ENCODE results near the gene DNAJC18.

Gene DNAJC18

GRCh38 chr5:139451878-139452660, 12.7 kb upstream of the DNAJC18 start:
- Histone ChIP-seq H3K79me1 (replicated peaks; ENCODE audit: low read length, poor library complexity, severe bottlenecking) (no peaks in the 10 kb centered on the region), H3K23ac (ENCODE audit: low read length in 2 of 2) (peak overlapping the region in 1 of 2 experiments; percentile 10), H2BK15ac (ENCODE audit: low read depth, poor library complexity, severe bottlenecking) (no peak overlapping the region), H2BK12ac (ENCODE audit: low read length in 2 of 2) (peak overlapping the region in 1 of 2 experiments; percentile 70), H2BK5ac (ENCODE audit: low read depth, low read length, poor library complexity, severe bottlenecking) (no peak overlapping the region), H3K4ac (ENCODE audit: low read depth in 1 of 2, low read length in 2 of 2) (no peak overlapping the region), H3K9ac (ENCODE audit: low read length) (no peak overlapping the region), H4K8ac (ENCODE audit: low read length) (no peak overlapping the region), H2AK5ac (ENCODE audit: low read length, severe bottlenecking) (no peak overlapping the region), H3K4me1 (ENCODE audit: control insufficient read depth, insufficient read depth, low read depth, low read length) (peaks cover 8% of the 10 kb centered on the region), H3K4me3 (ENCODE audit: insufficient read depth in 1 of 2, low read depth in 1 of 2, low read length in 2 of 2) (no peak overlapping the region), H2AFZ (ENCODE audit: low read depth, low read length) (no peak overlapping the region), H3K36me3 (ENCODE audit: control insufficient read depth in 1 of 2, insufficient read depth in 2 of 2, low read depth in 1 of 2, low read length in 2 of 2) (peaks cover 0 to 26% of the 10 kb centered on the region in 2 experiments), H2BK120ac (ENCODE audit: low read depth, low read length) (no peak overlapping the region), H3K14ac (ENCODE audit: low read length in 2 of 2) (peak overlapping the region in 1 of 2 experiments; percentile 71), H3K27ac (ENCODE audit: low read length, poor library complexity, severe bottlenecking) (no peak overlapping the region), H4K91ac (ENCODE audit: low read length) (no peak overlapping the region), H3K18ac (ENCODE audit: low read depth in 1 of 2, low read length in 2 of 2) (peak overlapping the region in 1 of 2 experiments; percentile 77), H3K9me3 (ENCODE audit: control insufficient read depth, low read length) (no peaks in the 10 kb centered on the region), H3K4me2 (ENCODE audit: low read length, poor library complexity, severe bottlenecking) (no peak overlapping the region), H3K27me3 (ENCODE audit: control insufficient read depth in 1 of 2, insufficient read depth in 1 of 2, low read length in 2 of 2) (no peaks in the 10 kb centered on the region)
- WGBS, result 72% methylated on average over 3 of the region's 3 CpGs
- no peak for DNase-seq

GRCh38 chr5:139451176-139451575, 11.9 kb upstream of the DNAJC18 start:
- peak overlapping the region in 1 of 2 experiments; percentile 60 for H3K4ac ChIP-seq (ENCODE audit: low read depth in 1 of 2, low read length in 2 of 2)
- peak overlapping the region in 1 of 2 experiments; percentile 98 for H3K14ac ChIP-seq (ENCODE audit: low read length in 2 of 2)
- H2AK5ac ChIP-seq (ENCODE audit: low read length, severe bottlenecking), result no peak overlapping the region
- no peak overlapping the region for H2BK120ac ChIP-seq (ENCODE audit: low read depth, low read length)
- peaks cover 0 to 26% of the 10 kb centered on the region in 2 experiments for H3K36me3 ChIP-seq (ENCODE audit: control insufficient read depth in 1 of 2, insufficient read depth in 2 of 2, low read depth in 1 of 2, low read length in 2 of 2)
- H3K27me3 ChIP-seq (ENCODE audit: control insufficient read depth in 1 of 2, insufficient read depth in 1 of 2, low read length in 2 of 2), result no peaks in the 10 kb centered on the region
- no peak overlapping the region for H2BK15ac ChIP-seq (ENCODE audit: low read depth, poor library complexity, severe bottlenecking)
- no peak overlapping the region for H2AFZ ChIP-seq (ENCODE audit: low read depth, low read length)
- no peak for DNase-seq
- H3K79me1 ChIP-seq (replicated peaks; ENCODE audit: low read length, poor library complexity, severe bottlenecking), result no peaks in the 10 kb centered on the region
- peak overlapping the region in 1 of 2 experiments; percentile 18 for H3K18ac ChIP-seq (ENCODE audit: low read depth in 1 of 2, low read length in 2 of 2)
- H3K27ac ChIP-seq (ENCODE audit: low read length, poor library complexity, severe bottlenecking), result no peak overlapping the region
- H4K8ac ChIP-seq (ENCODE audit: low read length), result no peak overlapping the region
- peaks cover 8% of the 10 kb centered on the region for H3K4me1 ChIP-seq (ENCODE audit: control insufficient read depth, insufficient read depth, low read depth, low read length)
- no peak overlapping the region for H2BK5ac ChIP-seq (ENCODE audit: low read depth, low read length, poor library complexity, severe bottlenecking)
- 93% methylated on average over 2 of the region's 2 CpGs for WGBS
- H3K4me3 ChIP-seq (ENCODE audit: insufficient read depth in 1 of 2, low read depth in 1 of 2, low read length in 2 of 2), result no peak overlapping the region
- H3K4me2 ChIP-seq (ENCODE audit: low read length, poor library complexity, severe bottlenecking), result no peak overlapping the region
- no peaks in the 10 kb centered on the region for H3K9me3 ChIP-seq (ENCODE audit: control insufficient read depth, low read length)
- no peak overlapping the region for H3K9ac ChIP-seq (ENCODE audit: low read length)
- no peak overlapping the region for H3K23ac ChIP-seq (ENCODE audit: low read length in 2 of 2)
- H4K91ac ChIP-seq (ENCODE audit: low read length), result no peak overlapping the region
- peak overlapping the region in 1 of 2 experiments; percentile 59 for H2BK12ac ChIP-seq (ENCODE audit: low read length in 2 of 2)

- Histone ChIP-seq H3K23ac (ENCODE audit: low read length in 2 of 2) (no peak overlapping the region), H2BK12ac (ENCODE audit: low read length in 2 of 2) (no peak overlapping the region), H3K4ac (ENCODE audit: low read depth in 1 of 2, low read length in 2 of 2) (no peak overlapping the region), H2AK5ac (ENCODE audit: low read length, severe bottlenecking) (no peak overlapping the region), H2BK15ac (ENCODE audit: low read depth, poor library complexity, severe bottlenecking) (no peak overlapping the region), H3K18ac (ENCODE audit: low read depth in 1 of 2, low read length in 2 of 2) (no peak overlapping the region), H2AFZ (ENCODE audit: low read depth, low read length) (no peak overlapping the region), H3K9ac (ENCODE audit: low read length) (no peak overlapping the region), H3K36me3 (ENCODE audit: control insufficient read depth in 1 of 2, insufficient read depth in 2 of 2, low read depth in 1 of 2, low read length in 2 of 2) (peaks cover 0 to 13% of the 10 kb centered on the region in 2 experiments), H2BK5ac (ENCODE audit: low read depth, low read length, poor library complexity, severe bottlenecking) (no peak overlapping the region), H3K27me3 (ENCODE audit: control insufficient read depth in 1 of 2, insufficient read depth in 1 of 2, low read length in 2 of 2) (no peaks in the 10 kb centered on the region), H4K8ac (ENCODE audit: low read length) (no peak overlapping the region), H3K14ac (ENCODE audit: low read length in 2 of 2) (no peak overlapping the region), H3K79me1 (replicated peaks; ENCODE audit: low read length, poor library complexity, severe bottlenecking) (no peaks in the 10 kb centered on the region), H3K4me3 (ENCODE audit: insufficient read depth in 1 of 2, low read depth in 1 of 2, low read length in 2 of 2) (no peak overlapping the region), H2BK120ac (ENCODE audit: low read depth, low read length) (no peak overlapping the region), H3K27ac (ENCODE audit: low read length, poor library complexity, severe bottlenecking) (no peak overlapping the region), H3K4me2 (ENCODE audit: low read length, poor library complexity, severe bottlenecking) (no peak overlapping the region), H3K4me1 (ENCODE audit: control insufficient read depth, insufficient read depth, low read depth, low read length) (peaks cover 5% of the 10 kb centered on the region), H3K9me3 (ENCODE audit: control insufficient read depth, low read length) (no peaks in the 10 kb centered on the region), H4K91ac (ENCODE audit: low read length) (no peak overlapping the region)
- 92% methylated on average over 5 of the region's 5 CpGs for WGBS
- DNase-seq, result peak; percentile 59
Measured at GRCh38 chr5:139446956-139447779, 7.8 kb upstream of the DNAJC18 start.
